Mesenchymal stem cell (in vitro differentiated cells and primary cell): ENCODE data around the gene THNSL1.

Source experiments
- DNase-seq: peaks from one replicate; pipeline ENCODE4 v3.0.0-alpha.2; 2013
- H2AFZ ChIP-seq: one replicate; pipeline ENCODE4 v1.6.1; 2013; ENCODE audit warnings: low read depth, mild to moderate bottlenecking, control low read depth, inconsistent platforms, low read length, moderate library complexity
- H2AK5ac ChIP-seq: 2 replicates; pipeline ENCODE4 v1.6.1; 2013; ENCODE audit warnings: low read length, moderate library complexity, mild to moderate bottlenecking, inconsistent platforms; ENCODE audit not compliant: severe bottlenecking
- H2BK120ac ChIP-seq: one replicate; pipeline ENCODE4 v1.6.1; 2013; ENCODE audit warnings: low read depth, mild to moderate bottlenecking, inconsistent platforms, low read length, moderate library complexity
- H2BK12ac ChIP-seq, 2 experiments: one replicate each; pipeline ENCODE4 v1.6.1; 2013; ENCODE audit warnings: inconsistent platforms in 2 of 2, low read length in 2 of 2, mild to moderate bottlenecking in 2 of 2, moderate library complexity in 2 of 2, control low read depth in 1 of 2
- H2BK15ac ChIP-seq: one replicate; pipeline ENCODE4 v1.6.1; 2013; ENCODE audit warnings: mild to moderate bottlenecking, low read depth, inconsistent platforms; ENCODE audit not compliant: poor library complexity, severe bottlenecking
- H2BK5ac ChIP-seq: 2 replicates; pipeline ENCODE4 v1.6.1; 2013; ENCODE audit warnings: low read depth, mild to moderate bottlenecking, low read length, control low read depth, inconsistent platforms; ENCODE audit not compliant: poor library complexity, severe bottlenecking
- H3K14ac ChIP-seq, 2 experiments: one replicate each; pipeline ENCODE4 v1.6.1; 2013; ENCODE audit warnings: inconsistent platforms in 2 of 2, low read length in 2 of 2, control low read depth in 1 of 2, mild to moderate bottlenecking in 1 of 2, moderate library complexity in 1 of 2
- H3K18ac ChIP-seq, 2 experiments: one replicate each; pipeline ENCODE4 v1.6.1; 2013; ENCODE audit warnings: inconsistent platforms in 2 of 2, low read length in 2 of 2, control low read depth in 1 of 2, low read depth in 1 of 2, mild to moderate bottlenecking in 1 of 2
- H3K23ac ChIP-seq, 2 experiments: one replicate each; pipeline ENCODE4 v1.6.1; 2013; ENCODE audit warnings: inconsistent platforms in 2 of 2, low read length in 2 of 2, mild to moderate bottlenecking in 2 of 2, moderate library complexity in 2 of 2, control low read depth in 1 of 2
- H3K27ac ChIP-seq: 2 replicates; pipeline ENCODE4 v1.5.1; 2013; ENCODE audit warnings: mild to moderate bottlenecking, moderate library complexity, low read length, control low read depth, inconsistent platforms; ENCODE audit not compliant: poor library complexity, severe bottlenecking
- H3K27me3 ChIP-seq, 2 experiments: 2 replicates each; pipeline versions ENCODE4 v1.6.1 to v1.7.0; 2013; ENCODE audit warnings: low read length in 2 of 2, mild to moderate bottlenecking in 2 of 2, moderate library complexity in 2 of 2, control low read depth in 1 of 2, inconsistent platforms in 1 of 2; ENCODE audit not compliant: control insufficient read depth in 1 of 2, insufficient read depth in 1 of 2
- H3K36me3 ChIP-seq, 2 experiments: 2 replicates each; pipeline versions ENCODE4 v1.6.1 to v1.7.0; 2013; ENCODE audit warnings: low read length in 2 of 2, control low read depth in 1 of 2, inconsistent platforms in 1 of 2, low read depth in 1 of 2, mild to moderate bottlenecking in 1 of 2; ENCODE audit not compliant: insufficient read depth in 2 of 2, control insufficient read depth in 1 of 2
- H3K4ac ChIP-seq, 2 experiments: one replicate each; pipeline ENCODE4 v1.6.1; 2013; ENCODE audit warnings: inconsistent platforms in 2 of 2, low read length in 2 of 2, mild to moderate bottlenecking in 2 of 2, moderate library complexity in 2 of 2, control low read depth in 1 of 2, low read depth in 1 of 2
- H3K4me1 ChIP-seq: 2 replicates; pipeline ENCODE4 v1.6.1; 2013; ENCODE audit warnings: low read depth, low read length, control low read depth; ENCODE audit not compliant: control insufficient read depth, insufficient read depth
- H3K4me2 ChIP-seq: 2 replicates; pipeline ENCODE4 v1.6.1; 2013; ENCODE audit warnings: low read length, mild to moderate bottlenecking, inconsistent platforms; ENCODE audit not compliant: poor library complexity, severe bottlenecking
- H3K4me3 ChIP-seq, 2 experiments: 2 replicates each; pipeline versions ENCODE4 v1.5.1 to v1.7.0; 2013; ENCODE audit warnings: low read length in 2 of 2, mild to moderate bottlenecking in 2 of 2, control low read depth in 1 of 2, low read depth in 1 of 2; ENCODE audit not compliant: insufficient read depth in 1 of 2
- H3K79me1 ChIP-seq: replicated peaks from 2 replicates; pipeline ENCODE4 v1.6.1; 2013; ENCODE audit warnings: mild to moderate bottlenecking, control low read depth, low read length, inconsistent platforms; ENCODE audit not compliant: poor library complexity, severe bottlenecking
- H3K9ac ChIP-seq: 2 replicates; pipeline ENCODE4 v1.7.0; 2013; ENCODE audit warnings: mild to moderate bottlenecking, low read length, moderate library complexity
- H3K9me3 ChIP-seq: 2 replicates; pipeline ENCODE4 v1.7.0; 2013; ENCODE audit warnings: mild to moderate bottlenecking, low read length; ENCODE audit not compliant: control insufficient read depth
- H4K8ac ChIP-seq: one replicate; pipeline ENCODE4 v1.6.1; 2013; ENCODE audit warnings: inconsistent platforms, mild to moderate bottlenecking, low read length, moderate library complexity
- H4K91ac ChIP-seq: one replicate; pipeline ENCODE4 v1.6.1; 2013; ENCODE audit warnings: mild to moderate bottlenecking, low read length, inconsistent platforms
- WGBS: methylation state at CpG from one replicate; pipeline ENCODE4 v1.1.7; 2013; ENCODE audit warnings: mixed read lengths; 5-methylcytosine and 5-hydroxymethylcytosine counted together

Gene THNSL1

DNA sequence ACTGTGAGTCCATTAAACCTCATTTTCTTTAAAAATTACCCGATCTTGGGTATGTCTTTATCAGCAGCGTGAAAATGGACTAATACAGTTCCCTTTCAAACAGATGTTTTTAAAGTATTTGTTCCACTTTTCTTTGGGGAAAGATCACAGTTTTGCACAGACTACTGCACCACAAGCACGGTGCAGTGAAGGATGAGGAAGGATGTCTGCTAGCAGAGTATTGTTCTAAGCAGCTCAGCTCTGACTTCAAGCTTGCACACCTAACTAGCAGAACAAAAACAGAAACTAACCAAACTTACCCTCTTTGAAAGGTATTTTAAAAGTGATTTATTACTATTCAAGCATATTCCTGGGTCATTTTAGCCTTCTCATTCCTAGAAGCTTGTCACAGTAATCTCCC, 20.0 kb downstream of the THNSL1 start:
- no peaks in the 10 kb centered on the region for H3K36me3 ChIP-seq

DNA sequence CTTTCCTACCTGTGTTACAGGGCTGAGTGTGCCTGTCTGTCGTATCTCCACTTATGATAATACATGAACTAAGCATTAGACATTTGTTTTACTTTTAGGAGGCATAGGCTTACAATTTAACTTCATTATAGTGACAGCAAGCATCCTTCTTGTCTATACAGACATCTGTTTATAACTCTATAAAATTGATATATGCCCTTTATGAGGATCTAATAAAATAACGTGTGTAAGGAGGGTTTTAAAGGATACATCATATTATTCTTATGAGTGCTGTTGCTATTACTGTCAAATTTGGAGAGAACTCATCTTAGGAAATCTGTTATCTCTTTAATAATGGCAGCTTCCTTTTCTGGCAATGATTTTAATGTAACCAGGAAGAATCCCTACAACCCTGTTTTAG, 21.9 kb downstream of the THNSL1 start:
- no CpG with 5 or more reads among the region's 2 CpGs for WGBS
- Histone ChIP-seq H3K18ac (no peak overlapping the region), H4K91ac (no peak overlapping the region), H3K4me3 (no peak overlapping the region), H2BK120ac (no peak overlapping the region), H3K4me1 (no peaks in the 10 kb centered on the region), H3K4ac (no peak overlapping the region), H3K9ac (no peak overlapping the region), H2BK12ac (no peak overlapping the region), H2BK5ac (no peak overlapping the region), H2AK5ac (no peak overlapping the region), H3K9me3 (no peaks in the 10 kb centered on the region), H3K4me2 (no peak overlapping the region), H2AFZ (no peak overlapping the region), H3K36me3 (no peaks in the 10 kb centered on the region), H3K27me3 (no peaks in the 10 kb centered on the region), H3K23ac (no peak overlapping the region), H3K14ac (no peak overlapping the region), H2BK15ac (no peak overlapping the region), H3K79me1 (no peaks in the 10 kb centered on the region), H3K27ac (no peak overlapping the region), H4K8ac (no peak overlapping the region)
- DNase-seq, result no peak

More for the DNA sequence above, 20.0 kb downstream of the THNSL1 start:
- Histone ChIP-seq H3K4me2 (no peak overlapping the region), H3K4ac (no peak overlapping the region), H3K9ac (no peak overlapping the region), H2AFZ (no peak overlapping the region), H3K14ac (no peak overlapping the region), H3K4me3 (no peak overlapping the region), H3K18ac (no peak overlapping the region), H4K8ac (no peak overlapping the region), H3K4me1 (no peaks in the 10 kb centered on the region), H2BK120ac (no peak overlapping the region), H4K91ac (no peak overlapping the region), H2BK5ac (no peak overlapping the region), H3K27ac (no peak overlapping the region), H3K27me3 (no peaks in the 10 kb centered on the region), H2BK15ac (no peak overlapping the region), H3K9me3 (no peaks in the 10 kb centered on the region), H2BK12ac (no peak overlapping the region), H2AK5ac (no peak overlapping the region), H3K23ac (no peak overlapping the region), H3K79me1 (no peaks in the 10 kb centered on the region)
- WGBS, result 86% methylated on average over 2 of the region's 3 CpGs
- DNase-seq, result no peak

DNA sequence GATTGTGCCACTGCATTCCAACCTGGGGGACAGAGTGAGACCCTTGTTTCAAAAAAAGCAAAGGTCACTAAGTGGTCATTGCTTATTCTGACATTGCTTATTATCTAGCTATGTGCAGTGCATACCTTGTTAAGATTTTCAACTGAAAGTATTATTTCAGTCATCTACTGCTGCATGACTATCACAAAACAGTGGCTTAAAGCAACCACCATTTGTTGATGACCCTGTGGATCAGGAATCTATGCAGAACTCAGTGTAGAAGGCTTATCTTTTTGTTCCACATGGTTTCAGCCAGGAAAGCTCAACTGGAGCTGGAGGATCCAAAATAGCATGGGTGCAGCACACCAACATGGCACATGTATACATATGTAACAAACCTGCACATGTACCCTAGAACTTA, 23.1 kb downstream of the THNSL1 start:
- no peak overlapping the region for H2AFZ ChIP-seq
- H3K14ac ChIP-seq, result no peak overlapping the region
- H3K4me2 ChIP-seq, result no peak overlapping the region
- no peak overlapping the region for H2AK5ac ChIP-seq
- no peak overlapping the region for H3K18ac ChIP-seq
- H3K36me3 ChIP-seq, result no peaks in the 10 kb centered on the region
- H3K9me3 ChIP-seq, result no peaks in the 10 kb centered on the region
- H3K9ac ChIP-seq, result no peak overlapping the region
- H3K27me3 ChIP-seq, result peaks cover 0 to 3% of the 10 kb centered on the region in 2 experiments
- no peak overlapping the region for H2BK120ac ChIP-seq
- no peak overlapping the region for H2BK12ac ChIP-seq
- DNase-seq, result no peak
- H3K4me3 ChIP-seq, result no peak overlapping the region
- no peak overlapping the region for H3K27ac ChIP-seq
- H2BK5ac ChIP-seq, result no peak overlapping the region
- H3K4me1 ChIP-seq, result no peaks in the 10 kb centered on the region
- no peak overlapping the region for H2BK15ac ChIP-seq
- H4K8ac ChIP-seq, result no peak overlapping the region
- H3K4ac ChIP-seq, result no peak overlapping the region
- no peak overlapping the region for H3K23ac ChIP-seq
- no peak overlapping the region for H4K91ac ChIP-seq
- no peaks in the 10 kb centered on the region for H3K79me1 ChIP-seq

GRCh38 chr10:25046641-25047040, 30.2 kb downstream of the THNSL1 start:
- no peak overlapping the region for H2AFZ ChIP-seq
- no peak overlapping the region for H2AK5ac ChIP-seq
- no peak overlapping the region for H4K8ac ChIP-seq
- H2BK120ac ChIP-seq, result no peak overlapping the region
- no peaks in the 10 kb centered on the region for H3K4me1 ChIP-seq
- H3K27me3 ChIP-seq, result peaks cover 0 to 10% of the 10 kb centered on the region in 2 experiments
- no peak overlapping the region for H3K4me3 ChIP-seq
- no peaks in the 10 kb centered on the region for H3K79me1 ChIP-seq
- H3K14ac ChIP-seq, result no peak overlapping the region
- no peak overlapping the region for H3K23ac ChIP-seq
- peaks cover 4% of the 10 kb centered on the region for H3K9me3 ChIP-seq
- H3K36me3 ChIP-seq, result no peaks in the 10 kb centered on the region
- H3K4me2 ChIP-seq, result no peak overlapping the region
- H2BK15ac ChIP-seq, result no peak overlapping the region
- no peak overlapping the region for H2BK5ac ChIP-seq
- H3K27ac ChIP-seq, result no peak overlapping the region
- no peak overlapping the region for H3K9ac ChIP-seq
- 95% methylated on average over 1 of the region's 1 CpG for WGBS
- no peak for DNase-seq
- H3K4ac ChIP-seq, result no peak overlapping the region
- no peak overlapping the region for H4K91ac ChIP-seq
- H3K18ac ChIP-seq, result no peak overlapping the region
- no peak overlapping the region for H2BK12ac ChIP-seq
